ENCODE data around the gene SRRD.
A peak's percentile ranks its signal among the peaks of the same experiment; 100 is the strongest.
"Not testable (repeated sequence)": the region's sequence is repeated elsewhere in the genome, so short reads cannot be mapped to it uniquely, and the experiment has no call there.

Gene SRRD

GRCh38 chr22:26483439-26484359 is at the start of gene SRRD, which contains the start of gene HPS4:
Gene SRRD (plus strand): TSS chr22:26483877. CDS start chr22:26483891, 14 bp downstream.
Gene HPS4 (minus strand): TSS chr22:26483783. CDS start chr22:26481762, 2,021 bp downstream.
- TF ChIP-seq CTCF (conservative IDR thresholded peaks at IDR 0.05; ENCODE audit: control insufficient read depth, insufficient read depth, low read depth, low read length), result no peak
- peak; percentile 83 for DNase-seq (ENCODE audit: low read depth)
- peak within 1 kb of the TSS; percentile 92 for H3K4me3 ChIP-seq (ENCODE audit: control insufficient read depth, low read depth, low read length)

- no peak for DNase-seq (ENCODE audit: low read depth)
Observed at GRCh38 chr22:26435327-26436093, 48.2 kb upstream of the SRRD start.

GRCh38 chr22:26436903-26437515 is 46.7 kb upstream of the SRRD start:
- DNase-seq (ENCODE audit: low read depth), result no peak
- no peak for TF ChIP-seq CTCF (conservative IDR thresholded peaks at IDR 0.05; ENCODE audit: control insufficient read depth, insufficient read depth, low read depth, low read length)
- no peak overlapping the region for H3K4me3 ChIP-seq (ENCODE audit: control insufficient read depth, low read depth, low read length)

More at GRCh38 chr22:26435327-26436093, 48.2 kb upstream of the SRRD start:
- H3K4me3 ChIP-seq (ENCODE audit: control insufficient read depth, low read depth, low read length), result no peak overlapping the region
- TF ChIP-seq CTCF (conservative IDR thresholded peaks at IDR 0.05; ENCODE audit: control insufficient read depth, insufficient read depth, low read depth, low read length), result no peak

- H3K4me3 ChIP-seq (ENCODE audit: control insufficient read depth, low read depth, low read length), result no peak overlapping the region
- no peak for DNase-seq (ENCODE audit: low read depth)
- no peak for TF ChIP-seq CTCF (conservative IDR thresholded peaks at IDR 0.05; ENCODE audit: control insufficient read depth, insufficient read depth, low read depth, low read length)
Observed at GRCh38 chr22:26437694-26438392, 45.8 kb upstream of the SRRD start.

GRCh38 chr22:26438776-26439175 is 44.9 kb upstream of the SRRD start:
- DNase-seq (ENCODE audit: low read depth); H3K4me3 ChIP-seq (ENCODE audit: control insufficient read depth, low read depth, low read length): not testable (repeated sequence)

GRCh38 chr22:26439559-26439958 is 44.1 kb upstream of the SRRD start:
- TF ChIP-seq CTCF (conservative IDR thresholded peaks at IDR 0.05; ENCODE audit: control insufficient read depth, insufficient read depth, low read depth, low read length), result no peak
- no peak overlapping the region for H3K4me3 ChIP-seq (ENCODE audit: control insufficient read depth, low read depth, low read length)
- no peak for DNase-seq (ENCODE audit: low read depth)
